Measurements from ENCODE around the gene DNAJA4.

- no peak for TF ChIP-seq DPF2 (IDR thresholded peaks at IDR 0.05)
- TF ChIP-seq ZNF830 (CRISPR knock-in tag; IDR thresholded peaks at IDR 0.05), result no peak
- TF ChIP-seq, protein P1, sequence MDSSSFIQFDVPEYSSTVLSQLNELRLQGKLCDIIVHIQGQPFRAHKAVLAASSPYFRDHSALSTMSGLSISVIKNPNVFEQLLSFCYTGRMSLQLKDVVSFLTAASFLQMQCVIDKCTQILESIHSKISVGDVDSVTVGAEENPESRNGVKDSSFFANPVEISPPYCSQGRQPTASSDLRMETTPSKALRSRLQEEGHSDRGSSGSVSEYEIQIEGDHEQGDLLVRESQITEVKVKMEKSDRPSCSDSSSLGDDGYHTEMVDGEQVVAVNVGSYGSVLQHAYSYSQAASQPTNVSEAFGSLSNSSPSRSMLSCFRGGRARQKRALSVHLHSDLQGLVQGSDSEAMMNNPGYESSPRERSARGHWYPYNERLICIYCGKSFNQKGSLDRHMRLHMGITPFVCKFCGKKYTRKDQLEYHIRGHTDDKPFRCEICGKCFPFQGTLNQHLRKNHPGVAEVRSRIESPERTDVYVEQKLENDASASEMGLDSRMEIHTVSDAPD (CRISPR knock-in tag; IDR thresholded peaks at IDR 0.05), result no peak
- no peak for TF ChIP-seq SRSF9 (IDR thresholded peaks at IDR 0.05; ENCODE audit: borderline replicate concordance, low read depth, low read length)
- TF ChIP-seq ZBTB7A (IDR thresholded peaks at IDR 0.05; ENCODE audit: borderline replicate concordance, control insufficient read depth, low read depth, low read length), result no peak
- TF ChIP-seq ZNF589 (CRISPR knock-in tag; IDR thresholded peaks at IDR 0.05; ENCODE audit: low read depth), result no peak
Measured at GRCh38 chr15:78247911-78248310, 16.5 kb upstream of the DNAJA4 start.

Measured in K562 (cell line).